ENCODE results near the gene ATL3. TPM values are rescaled to one million over a fixed set of nuclear protein-coding genes. Genes with fewer than 3 reads are reported as not detected.

ATL3 gene
- total RNA-seq, 2 experiments from 2014 or later = 23.2 to 37.9 TPM

GRCh38 chr11:63681321-63682065, 10.3 kb upstream of the ATL3 start, which contains the start of gene RTN3:
RTN3 (plus strand) TSS chr11:63681500; CDS start chr11:63681637, 137 bp downstream.
- peaks cover 6% of the 10 kb centered on the region; the same call in 1 of the 2 replicates for H3K36me3 ChIP-seq (ENCODE audit: insufficient read depth, low read length)
- H2AFZ ChIP-seq (ENCODE audit: low read length) = peak within 1 kb of the TSS; percentile 95
- intact Hi-C loops (cut with micrococcal nuclease; ENCODE audit: unreplicated experiment) = no loop called here
- ChIA-PET CTCF (ENCODE audit: unreplicated experiment) (no interaction called here), POLR2A (interaction anchor here (0.6 to 2.9 kb wide), 5 partner anchors 10 to 1090 kb away, joined by 3 to 27 read pairs (median 4); partner anchors contain the start of genes ATL3 and TUT1)
- peaks cover 5% of the 10 kb centered on the region; the same call in 1 of the 2 replicates for H4K20me1 ChIP-seq (ENCODE audit: insufficient read depth, low read length)
- H3K79me2 ChIP-seq (ENCODE audit: insufficient read depth, low read depth, low read length) = peaks cover 43% of the 10 kb centered on the region
- peak within 1 kb of the TSS; percentile 82 for H3K4me3 ChIP-seq (ENCODE audit: low read depth, low read length, poor library complexity, severe bottlenecking)
- H3K4me1 ChIP-seq (ENCODE audit: insufficient read depth, low read length, poor library complexity, severe bottlenecking) = peaks cover 19% of the 10 kb centered on the region
- H3K9me3 ChIP-seq (ENCODE audit: low read length) = no peaks in the 10 kb centered on the region
- H3K27ac ChIP-seq (ENCODE audit: low read depth, low read length, poor library complexity, severe bottlenecking) = peak within 1 kb of the TSS; percentile 85
- TF ChIP-seq, protein P1, sequence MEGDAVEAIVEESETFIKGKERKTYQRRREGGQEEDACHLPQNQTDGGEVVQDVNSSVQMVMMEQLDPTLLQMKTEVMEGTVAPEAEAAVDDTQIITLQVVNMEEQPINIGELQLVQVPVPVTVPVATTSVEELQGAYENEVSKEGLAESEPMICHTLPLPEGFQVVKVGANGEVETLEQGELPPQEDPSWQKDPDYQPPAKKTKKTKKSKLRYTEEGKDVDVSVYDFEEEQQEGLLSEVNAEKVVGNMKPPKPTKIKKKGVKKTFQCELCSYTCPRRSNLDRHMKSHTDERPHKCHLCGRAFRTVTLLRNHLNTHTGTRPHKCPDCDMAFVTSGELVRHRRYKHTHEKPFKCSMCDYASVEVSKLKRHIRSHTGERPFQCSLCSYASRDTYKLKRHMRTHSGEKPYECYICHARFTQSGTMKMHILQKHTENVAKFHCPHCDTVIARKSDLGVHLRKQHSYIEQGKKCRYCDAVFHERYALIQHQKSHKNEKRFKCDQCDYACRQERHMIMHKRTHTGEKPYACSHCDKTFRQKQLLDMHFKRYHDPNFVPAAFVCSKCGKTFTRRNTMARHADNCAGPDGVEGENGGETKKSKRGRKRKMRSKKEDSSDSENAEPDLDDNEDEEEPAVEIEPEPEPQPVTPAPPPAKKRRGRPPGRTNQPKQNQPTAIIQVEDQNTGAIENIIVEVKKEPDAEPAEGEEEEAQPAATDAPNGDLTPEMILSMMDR (conservative IDR thresholded peaks at IDR 0.05; ENCODE audit: low read length) = no peak; the same call in 1 of the 2 replicates
- TF ChIP-seq EZH2phosphoT487 (IDR thresholded peaks at IDR 0.05; ENCODE audit: borderline replicate concordance, low read depth, low read length) = no peak
- no TSS peak for BruUV-seq (replicated peaks)
- peak; percentile 98 for DNase-seq (ENCODE audit: low spot score)
- H3K9me2 ChIP-seq (ENCODE audit: insufficient read depth, low read length) = no peaks in the 10 kb centered on the region
- peak within 1 kb of the TSS; percentile 94 for H3K4me2 ChIP-seq (ENCODE audit: low read length)

GRCh38 chr11:63680834-63681320, 9.7 kb upstream of the ATL3 start:
- H3K79me2 ChIP-seq (ENCODE audit: insufficient read depth, low read depth, low read length) = peaks cover 40% of the 10 kb centered on the region
- peaks cover 19% of the 10 kb centered on the region for H3K4me1 ChIP-seq (ENCODE audit: insufficient read depth, low read length, poor library complexity, severe bottlenecking)
- intact Hi-C loops (cut with micrococcal nuclease; ENCODE audit: unreplicated experiment) = no loop called here
- peak overlapping the region; percentile 82 for H3K4me3 ChIP-seq (ENCODE audit: low read depth, low read length, poor library complexity, severe bottlenecking)
- H3K9me2 ChIP-seq (ENCODE audit: insufficient read depth, low read length) = no peaks in the 10 kb centered on the region
- H3K4me2 ChIP-seq (ENCODE audit: low read length) = peak overlapping the region; percentile 76
- ChIA-PET CTCF (ENCODE audit: unreplicated experiment) (no interaction called here), POLR2A (interaction anchor here (0.9 to 2.9 kb wide), 3 partner anchors 9 to 1089 kb away, joined by 3 to 27 read pairs (median 5); partner anchors contain the start of genes ATL3 and TUT1)
- H3K27ac ChIP-seq (ENCODE audit: low read depth, low read length, poor library complexity, severe bottlenecking) = peak overlapping the region; percentile 85
- peaks cover 5% of the 10 kb centered on the region; the same call in 1 of the 2 replicates for H4K20me1 ChIP-seq (ENCODE audit: insufficient read depth, low read length)
- H2AFZ ChIP-seq (ENCODE audit: low read length) = peak overlapping the region; percentile 95
- no peak for TF ChIP-seq EZH2phosphoT487 (IDR thresholded peaks at IDR 0.05; ENCODE audit: borderline replicate concordance, low read depth, low read length)
- TF ChIP-seq, protein P1 (conservative IDR thresholded peaks at IDR 0.05; ENCODE audit: low read length) = no peak
- peaks cover 6% of the 10 kb centered on the region; the same call in 1 of the 2 replicates for H3K36me3 ChIP-seq (ENCODE audit: insufficient read depth, low read length)
- BruUV-seq (replicated peaks) = no TSS peak
- no peak for DNase-seq (ENCODE audit: low spot score)
- no peaks in the 10 kb centered on the region for H3K9me3 ChIP-seq (ENCODE audit: low read length)
